Measurements from ENCODE around the gene SLC12A8. TPM values are rescaled to one million over a fixed set of nuclear protein-coding genes. Genes with fewer than 3 reads are reported as not detected.

The SLC12A8 gene
- total and polyA plus RNA-seq, 9 of the 15 experiments (the other 6 are each of a cell fraction or from before 2014, with no cell fraction given): 0.04 to 0.33 (median 0.09) TPM; not detected in 4

GRCh38 chr3:125211523-125212090 is 941 bp downstream of the SLC12A8 start:
- in situ Hi-C loops (cut with MboI): no loop called here
- Histone ChIP-seq H3K9me1 (ENCODE audit: control insufficient read depth, insufficient read depth, low read length) (no peaks in the 10 kb centered on the region), H3K4me2 (ENCODE audit: insufficient read depth, low read length) (no peak overlapping the region), H3K79me2 (ENCODE audit: control insufficient read depth, insufficient read depth, low read length) (no peaks in the 10 kb centered on the region), H3K27me3 (ENCODE audit: control insufficient read depth in 2 of 2, insufficient read depth in 2 of 2, low read length in 2 of 2) (peaks cover 0 to 6% of the 10 kb centered on the region in 2 experiments; a peak in 1 of 5 replicates), H4K20me1 (replicated peaks; ENCODE audit: control insufficient read depth, insufficient read depth, low read length) (no peaks in the 10 kb centered on the region), H2AFZ (ENCODE audit: low read depth, low read length) (no peak overlapping the region), H3K27ac (ENCODE audit: extremely low read depth, low read depth, low read length) (no peak overlapping the region), H3K36me3 (ENCODE audit: control insufficient read depth, insufficient read depth, low read length) (no peaks in the 10 kb centered on the region), H3K4me3 (no peak overlapping the region), H3K9me3 (replicated peaks; ENCODE audit: control insufficient read depth, insufficient read depth, low read depth, low read length) (no peaks in the 10 kb centered on the region), H3K4me1 (replicated peaks in 1 of 2; ENCODE audit: control insufficient read depth in 2 of 2, insufficient read depth in 2 of 2, low read length in 2 of 2) (peaks cover 0 to 9% of the 10 kb centered on the region in 2 experiments; a peak in 2 of 5 replicates), H3K9ac (ENCODE audit: insufficient read depth in 1 of 2, low read depth in 2 of 2, low read length in 2 of 2) (no peak overlapping the region)
- no TSS peak for BruUV-seq (replicated peaks)
- POLR2A ChIA-PET: no interaction called here
- 20% methylated on average over 6 of the region's 11 CpGs for WGBS (ENCODE audit: insufficient coverage, low coverage, missing lambda C conversion rate)
- no peak for ATAC-seq
- FAIRE-seq: no peak
- no peak for DNase-seq (ENCODE audit: extremely low read depth in 1 of 4, low spot score in 3 of 4)
- intact Hi-C loops (cut with micrococcal nuclease): no loop called here
- CTCF ChIA-PET (ENCODE audit: low intra/inter-chr PET ratio): no interaction called here
- TF ChIP-seq USF2 (CRISPR knock-in tag; IDR thresholded peaks at IDR 0.05) (no peak), ZNF280A (IDR thresholded peaks at IDR 0.05; ENCODE audit: low read depth, partially characterized antibody) (no peak), ZNF324 (CRISPR knock-in tag; IDR thresholded peaks at IDR 0.05) (no peak), FOXA1 (IDR thresholded peaks at IDR 0.05; ENCODE audit: borderline replicate concordance) (no peak), SMARCA5 (IDR thresholded peaks at IDR 0.05) (no peak), CEBPZ (IDR thresholded peaks at IDR 0.05; ENCODE audit: borderline replicate concordance, low read depth, low read length) (no peak), SNAPC5 (CRISPR knock-in tag; IDR thresholded peaks at IDR 0.05) (no peak), CTCF (IDR thresholded peaks at IDR 0.05 in 2 of 3, conservative IDR thresholded peaks at IDR 0.05 in 1 of 3; ENCODE audit: insufficient read depth in 2 of 3, low read depth in 1 of 3, low read length in 3 of 3) (no peak), GABPA (tag; conservative IDR thresholded peaks at IDR 0.05; ENCODE audit: low read depth) (no peak), ZNF583 (CRISPR knock-in tag; IDR thresholded peaks at IDR 0.05) (no peak)
- TF ChIP-seq, protein P1, sequence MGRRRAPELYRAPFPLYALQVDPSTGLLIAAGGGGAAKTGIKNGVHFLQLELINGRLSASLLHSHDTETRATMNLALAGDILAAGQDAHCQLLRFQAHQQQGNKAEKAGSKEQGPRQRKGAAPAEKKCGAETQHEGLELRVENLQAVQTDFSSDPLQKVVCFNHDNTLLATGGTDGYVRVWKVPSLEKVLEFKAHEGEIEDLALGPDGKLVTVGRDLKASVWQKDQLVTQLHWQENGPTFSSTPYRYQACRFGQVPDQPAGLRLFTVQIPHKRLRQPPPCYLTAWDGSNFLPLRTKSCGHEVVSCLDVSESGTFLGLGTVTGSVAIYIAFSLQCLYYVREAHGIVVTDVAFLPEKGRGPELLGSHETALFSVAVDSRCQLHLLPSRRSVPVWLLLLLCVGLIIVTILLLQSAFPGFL (CRISPR knock-in tag; IDR thresholded peaks at IDR 0.05): no peak
- TF ChIP-seq, protein P2, sequence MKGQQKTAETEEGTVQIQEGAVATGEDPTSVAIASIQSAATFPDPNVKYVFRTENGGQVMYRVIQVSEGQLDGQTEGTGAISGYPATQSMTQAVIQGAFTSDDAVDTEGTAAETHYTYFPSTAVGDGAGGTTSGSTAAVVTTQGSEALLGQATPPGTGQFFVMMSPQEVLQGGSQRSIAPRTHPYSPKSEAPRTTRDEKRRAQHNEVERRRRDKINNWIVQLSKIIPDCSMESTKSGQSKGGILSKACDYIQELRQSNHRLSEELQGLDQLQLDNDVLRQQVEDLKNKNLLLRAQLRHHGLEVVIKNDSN (CRISPR knock-in tag; IDR thresholded peaks at IDR 0.05): no peak
